GM19467 (cell line): ENCODE data around the gene B3GAT1.

Source experiments
- ATAC-seq: cut with Tn5 transposase; IDR thresholded peaks from one replicate; pipeline ENCODE4 v1.9.1; 2021; ENCODE audit warnings: mild to moderate bottlenecking, moderate library complexity; ENCODE audit not compliant: unreplicated experiment

B3GAT1 gene

DNA sequence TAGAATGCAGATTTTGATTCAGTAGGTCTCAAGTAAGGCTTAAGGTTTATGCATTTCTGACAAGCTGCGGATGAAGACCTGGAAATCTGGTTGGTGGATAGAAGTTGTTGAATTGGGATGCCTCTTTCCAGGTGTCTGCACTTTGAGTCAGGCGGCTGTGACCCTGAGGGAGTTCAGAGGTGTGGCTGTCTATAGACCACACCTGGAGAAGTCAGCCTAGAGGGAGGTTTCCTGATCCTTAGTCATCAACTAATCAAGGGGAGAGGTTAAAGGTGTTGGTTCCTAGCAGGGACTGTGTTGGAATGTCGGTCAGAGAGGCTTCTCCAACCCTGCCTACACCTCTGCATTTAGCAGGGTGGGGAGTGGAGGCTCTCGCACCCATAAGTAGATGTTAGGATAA, 72.3 kb downstream of the B3GAT1 start:
- ATAC-seq = no peak

- no peak for ATAC-seq
Observed at GRCh38 chr11:134338654-134339053, 73.4 kb downstream of the B3GAT1 start.

GRCh38 chr11:134338068-134338467, 74.0 kb downstream of the B3GAT1 start:
- no peak for ATAC-seq

- no peak for ATAC-seq
Observed at GRCh38 chr11:134337051-134337450, 75.0 kb downstream of the B3GAT1 start.

DNA sequence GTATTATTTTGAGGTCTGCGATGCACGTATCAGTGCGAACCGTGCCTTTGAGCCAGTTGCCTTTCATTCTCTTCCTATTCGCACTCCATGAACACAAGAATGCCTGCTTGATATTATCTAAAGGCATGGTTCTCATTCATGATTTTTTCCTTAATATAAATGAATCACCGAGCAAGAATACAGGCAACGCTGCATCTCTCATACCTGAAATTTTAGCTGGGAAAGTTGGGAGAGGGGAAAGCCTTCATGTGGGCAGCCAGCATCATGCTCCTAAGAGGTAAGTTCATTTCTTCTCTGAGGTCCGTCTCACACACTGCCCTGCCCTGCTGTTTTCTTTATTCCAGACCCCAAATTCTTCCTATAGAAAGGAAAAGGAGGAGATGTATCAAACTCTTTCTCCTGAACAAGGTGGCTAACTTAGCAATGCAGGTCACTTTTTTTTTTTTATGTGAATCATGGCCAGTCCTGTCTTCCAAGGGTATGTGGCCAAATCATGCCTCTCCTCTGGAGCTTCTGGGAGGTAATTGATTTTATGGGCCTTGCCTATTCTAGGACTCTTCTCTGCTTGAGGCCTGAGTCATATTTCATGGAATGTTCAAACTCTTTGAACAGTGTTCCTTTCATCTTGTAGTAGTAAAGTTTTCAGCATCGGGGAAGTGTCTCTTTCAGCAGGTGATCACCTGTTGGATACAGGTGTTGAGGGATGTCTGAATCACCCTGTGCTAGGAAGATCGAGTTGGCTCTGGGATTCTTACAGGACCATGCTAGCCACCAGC, 77.1 kb downstream of the B3GAT1 start:
- ATAC-seq = no peak

GRCh38 chr11:134333946-134334345, 78.1 kb downstream of the B3GAT1 start:
- ATAC-seq = no peak

- no peak for ATAC-seq
Observed at GRCh38 chr11:134333312-134333711, 78.7 kb downstream of the B3GAT1 start.

DNA sequence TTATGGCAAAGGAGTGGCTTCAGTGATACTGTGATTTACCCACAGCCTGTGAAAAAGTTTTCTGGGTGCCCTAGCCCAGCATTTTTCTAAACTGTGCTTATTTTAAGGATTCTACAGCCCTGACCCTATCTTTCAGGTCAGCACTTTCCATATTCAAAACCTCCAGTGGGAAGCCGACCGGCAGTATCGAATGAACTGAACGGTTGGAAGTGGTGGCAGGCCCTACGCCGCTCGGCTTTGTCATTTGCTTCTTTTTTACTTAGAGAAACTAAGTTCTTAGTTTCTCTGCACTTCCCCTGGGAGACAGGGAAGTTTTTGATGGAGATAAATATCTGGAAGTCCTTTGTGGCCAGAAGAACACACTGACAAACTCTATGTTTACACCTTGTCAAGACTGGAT, 79.3 kb downstream of the B3GAT1 start:
- no peak for ATAC-seq

GRCh38 chr11:134332189-134332631, 79.8 kb downstream of the B3GAT1 start:
- no peak for ATAC-seq

DNA sequence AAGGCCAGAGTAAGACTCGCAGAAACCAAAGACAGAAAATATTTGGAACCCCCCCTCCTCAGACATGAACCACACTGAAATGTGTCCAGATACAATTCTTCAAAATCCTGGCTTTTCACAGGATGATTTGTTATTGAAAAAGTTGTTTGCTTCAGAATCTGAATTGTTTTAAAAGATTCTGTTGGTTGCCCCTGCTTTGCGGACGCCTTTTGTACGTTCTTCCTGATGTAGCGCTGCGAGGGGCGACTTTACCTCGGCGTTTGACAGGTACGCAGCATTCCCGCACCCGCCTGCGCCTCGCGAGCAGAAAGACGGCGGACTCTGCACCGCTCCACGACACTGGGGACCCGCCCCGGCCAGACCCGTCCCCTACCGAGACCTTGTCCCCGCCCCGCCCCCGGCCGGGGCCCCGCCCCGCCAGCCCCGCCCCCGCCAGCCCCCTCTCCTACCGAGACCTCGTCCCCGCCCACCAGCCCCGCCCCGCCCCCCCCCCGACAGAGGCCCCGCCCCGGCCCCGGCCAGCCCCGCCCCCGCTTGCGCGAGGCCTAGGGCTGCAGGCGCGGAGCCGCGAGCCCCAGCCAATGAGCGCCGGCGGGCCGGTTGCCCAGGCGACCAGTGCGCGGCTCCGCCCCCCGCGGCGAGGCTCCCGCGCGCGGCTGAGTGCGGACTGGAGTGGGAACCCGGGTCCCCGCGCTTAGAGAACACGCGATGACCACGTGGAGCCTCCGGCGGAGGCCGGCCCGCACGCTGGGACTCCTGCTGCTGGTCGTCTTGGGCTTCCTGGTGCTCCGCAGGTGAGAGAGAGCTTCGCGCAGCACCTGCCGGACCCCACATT, 80.5 kb downstream of the B3GAT1 start, which contains the start of gene GLB1L2:
Gene GLB1L2 (plus strand): TSS at position 635 of the 835 bp plus-strand sequence. CDS start 74 bp downstream, at position 709.
- ATAC-seq = peak; percentile 83

DNA sequence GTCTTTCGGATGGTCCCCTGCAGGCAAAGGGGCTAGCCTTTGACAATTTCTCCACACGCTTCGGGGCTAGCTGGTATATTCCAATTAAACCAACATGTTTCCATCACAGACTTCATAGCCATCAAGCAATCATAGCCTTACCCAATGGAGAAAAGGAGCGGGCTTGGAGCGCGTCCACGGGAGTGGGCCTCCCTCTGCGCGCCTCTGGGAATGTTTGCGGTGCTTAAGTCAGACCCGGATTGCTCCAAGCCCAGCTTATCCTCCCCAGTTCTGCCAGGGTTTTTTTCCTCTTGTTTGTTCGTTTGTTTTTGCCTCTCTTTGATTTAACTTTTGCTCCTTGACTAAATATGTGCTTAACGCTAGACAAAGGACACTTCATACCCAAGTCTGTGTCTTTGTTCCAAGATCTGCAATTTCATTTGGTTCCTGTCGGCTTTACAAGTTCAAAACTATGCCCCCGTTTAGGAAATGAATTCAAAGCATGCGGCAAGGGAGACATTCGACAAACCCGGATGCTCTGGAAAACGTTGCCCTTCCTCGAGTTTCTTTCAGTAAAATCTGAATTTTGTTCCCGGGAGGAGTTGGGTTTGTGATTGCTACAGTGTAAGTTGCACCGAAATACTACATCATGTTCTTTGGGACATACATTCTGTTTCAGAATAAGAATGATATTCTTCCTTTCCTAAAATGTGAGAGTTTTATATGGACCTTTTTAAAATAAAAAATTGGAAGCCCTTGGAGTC, 81.3 kb downstream of the B3GAT1 start:
- no peak for ATAC-seq
